LNCaP clone FGC (cell line): Measurements from ENCODE around the gene KDM4F.
"Not testable (repeated sequence)": the region's sequence is repeated elsewhere in the genome, so short reads cannot be mapped to it uniquely, and the experiment has no call there.

Experiments
- DNase-seq: peaks from one replicate; pipeline ENCODE4 v3.0.0-alpha.2; 2011; ENCODE audit warnings: low read depth
- H3K4me3 ChIP-seq: 2 replicates; pipeline ENCODE4 v1.5.1; 2011; ENCODE audit warnings: mild to moderate bottlenecking, low read depth, low read length, control low read depth
- CTCF ChIP-seq: IDR thresholded peaks from 2 replicates; pipeline ENCODE4 v1.5.1; 2012; ENCODE audit warnings: mild to moderate bottlenecking; ENCODE audit not compliant: control insufficient read depth, insufficient read depth; ENCODE audit errors: extremely low read depth

KDM4F gene

GRCh38 chr11:95028357-95028756 lies 20.9 kb upstream of the KDM4F start:
- TF ChIP-seq CTCF: no peak

GRCh38 chr11:95033051-95033450 lies 16.2 kb upstream of the KDM4F start:
- no peak for DNase-seq
- H3K4me3 ChIP-seq: no peak overlapping the region
- no peak for TF ChIP-seq CTCF

More at GRCh38 chr11:95028357-95028756, 20.9 kb upstream of the KDM4F start:
- no peak overlapping the region for H3K4me3 ChIP-seq
- DNase-seq: no peak

- TF ChIP-seq CTCF: no peak
- DNase-seq: no peak
- H3K4me3 ChIP-seq: no peak overlapping the region
Measured at GRCh38 chr11:95035316-95035715, 13.9 kb upstream of the KDM4F start.

- H3K4me3 ChIP-seq, DNase-seq: not testable (repeated sequence)
Measured at GRCh38 chr11:95037356-95038035, 11.7 kb upstream of the KDM4F start.

- H3K4me3 ChIP-seq: no peak overlapping the region
- no peak for TF ChIP-seq CTCF
- no peak for DNase-seq
Measured at GRCh38 chr11:95042239-95042638, 7.0 kb upstream of the KDM4F start.

GRCh38 chr11:95042906-95043305 lies 6.3 kb upstream of the KDM4F start:
- no peak overlapping the region for H3K4me3 ChIP-seq
- DNase-seq: no peak
- no peak for TF ChIP-seq CTCF

GRCh38 chr11:95044010-95044409 lies 5.2 kb upstream of the KDM4F start:
- no peak for DNase-seq
- TF ChIP-seq CTCF: no peak
- H3K4me3 ChIP-seq: no peak overlapping the region
